ENCODE results near the gene IER2. TPM values are rescaled to one million over a fixed set of nuclear protein-coding genes. Genes with fewer than 3 reads are reported as not detected.

IER2 gene
- total and polyA plus RNA-seq, 2 of the 8 experiments (the other 6 are each of a cell fraction or from before 2014, with no cell fraction given), result 84.5 to 138 TPM

DNA sequence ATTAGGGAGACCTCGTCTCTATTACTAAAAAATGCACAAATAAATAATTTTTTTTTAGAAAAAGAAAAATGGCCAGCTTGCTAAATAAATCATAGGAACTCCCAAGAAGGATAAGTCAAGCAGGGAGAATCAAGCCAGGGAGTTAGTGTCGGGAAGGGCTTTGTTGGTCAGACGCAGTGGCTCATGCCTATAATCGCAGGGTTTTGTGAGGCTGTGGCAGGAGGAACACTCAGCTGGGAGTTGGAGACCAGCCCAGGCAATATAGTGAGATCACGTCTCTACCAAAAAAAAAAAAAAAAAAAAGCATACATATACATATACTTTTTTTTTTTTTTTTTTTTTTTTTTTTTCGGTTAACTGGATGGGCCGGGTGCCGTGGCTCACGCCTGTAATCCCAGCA is 23.2 kb upstream of the IER2 start:
- H3K23me2 ChIP-seq (ENCODE audit: low read depth, low read length), result no peaks in the 10 kb centered on the region
- WGBS, 2 experiments (ENCODE audit: extremely low coverage in 1 of 2, insufficient coverage in 1 of 2, insufficient read length in 1 of 2, insufficient replicate concordance in 2 of 2, low coverage in 1 of 2, low lambda C conversion rate in 2 of 2, missing lambda C conversion rate in 1 of 2), result 97% methylated on average over 5 of the region's 9 CpGs; no CpG with 5 or more reads in 1 of the 2 experiments
- no peak overlapping the region for H2BK5ac ChIP-seq (ENCODE audit: low read depth, low read length)
- no peak overlapping the region for H2BK120ac ChIP-seq (replicated peaks; ENCODE audit: low read depth, low read length)
- H3K4me3 ChIP-seq (ENCODE audit: extremely low read depth in 1 of 4, insufficient read depth in 2 of 4, low read depth in 3 of 4, low read length in 4 of 4), result no peak overlapping the region
- H3K4me2 ChIP-seq (ENCODE audit: insufficient read depth in 1 of 2, low read depth in 2 of 2, low read length in 2 of 2), result no peak overlapping the region
- H2BK20ac ChIP-seq (ENCODE audit: low read length), result no peak overlapping the region
- H2AK5ac ChIP-seq (ENCODE audit: low read depth, low read length), result no peak overlapping the region
- ChIA-PET CTCF (ENCODE audit: partially characterized antibody) (interaction anchor here (0.6 to 1.5 kb wide), 4 partner anchors 38 to 915 kb away, joined by 3 to 4 read pairs (median 3); no protein-coding TSS in a partner anchor), POLR2A (ENCODE audit: partially characterized antibody) (interaction anchor here (0.6 to 19.5 kb wide), 12 partner anchors 5 to 244 kb away, joined by 3 to 228 read pairs (median 8); partner anchors contain the start of genes IER2, NACC1, STX10 and TRMT1)
- FAIRE-seq (no peak), DNase-seq (ENCODE audit: low read depth in 1 of 2, low spot score in 2 of 2) (no peak)
- no peak overlapping the region for H2BK12ac ChIP-seq (ENCODE audit: low read depth, low read length)
- H3K79me2 ChIP-seq (ENCODE audit: control insufficient read depth in 1 of 2, insufficient read depth in 2 of 2, low read length in 2 of 2), result peaks cover 42 to 96% of the 10 kb centered on the region in 2 experiments
- H2BK15ac ChIP-seq (ENCODE audit: low read length), result no peak overlapping the region
- no peak for TF ChIP-seq EGR1 (IDR thresholded peaks at IDR 0.05; ENCODE audit: borderline replicate concordance, low read depth, low read length)
- no peak for TF ChIP-seq BRCA1 (IDR thresholded peaks at IDR 0.05; ENCODE audit: low read depth, low read length)
- no peak for TF ChIP-seq CREB1 (IDR thresholded peaks at IDR 0.05)
- no peak overlapping the region for H3K23ac ChIP-seq (ENCODE audit: insufficient read length)
- no peak overlapping the region for H2AFZ ChIP-seq (ENCODE audit: low read length)
- H3K9me3 ChIP-seq (ENCODE audit: insufficient read depth in 2 of 2, low read depth in 1 of 2, low read length in 1 of 2), result no peaks in the 10 kb centered on the region
- peaks cover 0 to 7% (median 0%) of the 10 kb centered on the region in 4 experiments; a peak in 3 of 7 replicates for H3K4me1 ChIP-seq (replicated peaks in 1 of 4; ENCODE audit: control insufficient read depth in 3 of 4, insufficient read depth in 4 of 4, low read length in 3 of 4)
- no peaks in the 10 kb centered on the region for H3K27me3 ChIP-seq (replicated peaks in 1 of 4; ENCODE audit: control insufficient read depth in 3 of 4, extremely low read depth in 1 of 4, insufficient read depth in 3 of 4, low read length in 3 of 4)
- no peak overlapping the region for H3K56ac ChIP-seq (replicated peaks; ENCODE audit: insufficient read length, low read depth, low read length)
- H4K5ac ChIP-seq (ENCODE audit: insufficient read length, low read depth, low read length), result no peak overlapping the region
- H3K79me1 ChIP-seq (ENCODE audit: low read depth, low read length), result peaks cover 42% of the 10 kb centered on the region
- H4K91ac ChIP-seq (replicated peaks; ENCODE audit: insufficient read length, low read length), result no peak overlapping the region
- H3K27ac ChIP-seq (ENCODE audit: low read depth, low read length), result no peak overlapping the region
- no peak overlapping the region for H4K8ac ChIP-seq (ENCODE audit: extremely low read depth, insufficient read depth, low read length)
- peaks cover 0 to 5% (median 2%) of the 10 kb centered on the region in 4 experiments; a peak in 4 of 8 replicates for H3K36me3 ChIP-seq (ENCODE audit: control insufficient read depth in 2 of 4, insufficient read depth in 4 of 4, low read length in 3 of 4)
- no peak overlapping the region for H3K4ac ChIP-seq (replicated peaks; ENCODE audit: insufficient read length, low read depth, low read length)
- H3K18ac ChIP-seq (ENCODE audit: extremely low read depth, low read length), result no peak overlapping the region
- peaks cover 47 to 61% of the 10 kb centered on the region in 2 experiments for H4K20me1 ChIP-seq (replicated peaks in 1 of 2; ENCODE audit: control insufficient read depth in 1 of 2, insufficient read depth in 2 of 2, low read length in 2 of 2)
- H3K14ac ChIP-seq (ENCODE audit: insufficient read length), result no peak overlapping the region
- no peak overlapping the region for H3K9ac ChIP-seq (replicated peaks in 1 of 4; ENCODE audit: extremely low read depth in 1 of 4, low read depth in 3 of 4, low read length in 3 of 4)

Measured in H1 (cell line).